Endothelial cell (in vitro differentiated cells): ENCODE results near the gene LGALS1. TPM values are rescaled to one million over a fixed set of nuclear protein-coding genes. Genes with fewer than 3 reads are reported as not detected.

Experiments
- DNase-seq: peaks from one replicate; pipeline ENCODE4 v3.0.0; 2021; ENCODE audit warnings: low spot score
- H3K27ac Mint-ChIP-seq: one replicate; pipeline ENCODE4 v1.8.0; 2021; ENCODE audit warnings: mixed read lengths, inconsistent platforms; ENCODE audit not compliant: unreplicated experiment
- H3K27me3 Mint-ChIP-seq: one replicate; pipeline ENCODE4 v1.8.0; 2021; ENCODE audit warnings: mild to moderate bottlenecking, moderate library complexity, mixed read lengths, inconsistent platforms; ENCODE audit not compliant: unreplicated experiment
- H3K36me3 Mint-ChIP-seq: one replicate; pipeline ENCODE4 v1.8.0; 2021; ENCODE audit warnings: mild to moderate bottlenecking, low read depth, mixed read lengths, inconsistent platforms; ENCODE audit not compliant: unreplicated experiment
- H3K4me1 Mint-ChIP-seq: one replicate; pipeline ENCODE4 v1.8.0; 2021; ENCODE audit warnings: mild to moderate bottlenecking, mixed read lengths, inconsistent platforms; ENCODE audit not compliant: unreplicated experiment
- H3K4me3 Mint-ChIP-seq: one replicate; pipeline ENCODE4 v1.8.0; 2021; ENCODE audit warnings: mild to moderate bottlenecking, mixed read lengths, inconsistent platforms; ENCODE audit not compliant: unreplicated experiment
- H3K9me3 Mint-ChIP-seq: one replicate; pipeline ENCODE4 v1.8.0; 2021; ENCODE audit warnings: mixed read lengths, inconsistent platforms; ENCODE audit not compliant: unreplicated experiment
- CTCF ChIP-seq: fragments of 200-600 bp; sonication (generic); IDR thresholded peaks from one replicate; pipeline ENCODE4 v1.5.0; 2021; ENCODE audit warnings: antibody characterized with exemption; ENCODE audit not compliant: unreplicated experiment
- total RNA-seq: library from RNA; stranded (reverse); fragmentation: NEBNext Ultra II Directional; extraction: Animal tissue kit (Norgen Biotek cat#: 25700); gene quantifications from one replicate; pipeline ENCODE4 v1.2.1, GENCODE V29; 2021; ENCODE audit not compliant: unreplicated experiment

The LGALS1 gene
- total RNA-seq, 1 donor from 2014 or later = 18.6 TPM

GRCh38 chr22:37672206-37672919 lies 3.1 kb upstream of the LGALS1 start:
- TF ChIP-seq CTCF = no peak
- Mint-ChIP-seq H3K36me3 (no peaks in the 10 kb centered on the region), H3K27ac (no peak overlapping the region)

GRCh38 chr22:37672920-37673455 lies 2.4 kb upstream of the LGALS1 start:
- no peaks in the 10 kb centered on the region for H3K36me3 Mint-ChIP-seq
- peaks cover 6% of the 10 kb centered on the region for H3K4me1 Mint-ChIP-seq
- no peak overlapping the region for H3K4me3 Mint-ChIP-seq
- no peak overlapping the region for H3K27ac Mint-ChIP-seq
- H3K9me3 Mint-ChIP-seq = no peaks in the 10 kb centered on the region
- TF ChIP-seq CTCF = no peak
- no peak for DNase-seq
- H3K27me3 Mint-ChIP-seq = peaks cover 5% of the 10 kb centered on the region

More at GRCh38 chr22:37672206-37672919, 3.1 kb upstream of the LGALS1 start:
- DNase-seq = no peak
- peaks cover 6% of the 10 kb centered on the region for H3K4me1 Mint-ChIP-seq
- H3K9me3 Mint-ChIP-seq = no peaks in the 10 kb centered on the region
- H3K4me3 Mint-ChIP-seq = no peak overlapping the region
- peaks cover 4% of the 10 kb centered on the region for H3K27me3 Mint-ChIP-seq

- H3K27me3 Mint-ChIP-seq = peaks cover 6% of the 10 kb centered on the region
- H3K9me3 Mint-ChIP-seq = no peaks in the 10 kb centered on the region
- TF ChIP-seq CTCF = no peak
- H3K36me3 Mint-ChIP-seq = no peaks in the 10 kb centered on the region
- no peak overlapping the region for H3K4me3 Mint-ChIP-seq
- peaks cover 6% of the 10 kb centered on the region for H3K4me1 Mint-ChIP-seq
- no peak for DNase-seq
- no peak overlapping the region for H3K27ac Mint-ChIP-seq
Measured at GRCh38 chr22:37674248-37674647, 1.2 kb upstream of the LGALS1 start.

- H3K4me1 Mint-ChIP-seq = peaks cover 6% of the 10 kb centered on the region
- H3K36me3 Mint-ChIP-seq = no peaks in the 10 kb centered on the region
- peak overlapping the region; percentile 30 for H3K27ac Mint-ChIP-seq
- H3K9me3 Mint-ChIP-seq = no peaks in the 10 kb centered on the region
- no peak for DNase-seq
- no peak for TF ChIP-seq CTCF
- H3K4me3 Mint-ChIP-seq = peak overlapping the region; percentile 88
- H3K27me3 Mint-ChIP-seq = peaks cover 4% of the 10 kb centered on the region
Measured at GRCh38 chr22:37675930-37676735, 697 bp downstream of the LGALS1 start.
